Prostate gland (tissue), 2 donors: Measurements from ENCODE around the gene CAMK2N1. TPM values are rescaled to one million over a fixed set of nuclear protein-coding genes. Genes with fewer than 3 reads are reported as not detected.

Source experiments
- DNase-seq: peaks from one replicate; pipeline ENCODE4 v3.0.0-alpha.2; 2019; ENCODE audit warnings: low spot score
- H3K27ac ChIP-seq, 2 donors: fragments of 200-600 bp; sonication (generic); 2 replicates each; pipeline ENCODE4 v1.5.1; 2017 to 2019
- H3K27me3 ChIP-seq: fragments of 200-600 bp; sonication (generic); replicated peaks from 2 replicates; pipeline ENCODE4 v1.5.1; 2019; ENCODE audit not compliant: insufficient read depth
- H3K36me3 ChIP-seq, 2 donors: fragments of 200-600 bp; sonication (generic); 1 replicate in 1 of 2; 2 replicates in 1 of 2; pipeline versions ENCODE4 v1.5.1 to v1.8.1; 2017 to 2019
- H3K4me1 ChIP-seq: fragments of 200-600 bp; sonication (generic); replicated peaks from 2 replicates; pipeline ENCODE4 v1.5.1; 2019
- H3K4me3 ChIP-seq, 2 donors: fragments of 200-600 bp; sonication (generic); 2 replicates each; pipeline ENCODE4 v1.5.1; 2017 to 2019
- H3K9me3 ChIP-seq: fragments of 200-600 bp; sonication (generic); 2 replicates; pipeline ENCODE4 v1.5.1; 2017
- POLR2A ChIP-seq: fragments of 450-650 bp; IDR thresholded peaks from one replicate; pipeline ENCODE4 v1.6.1; 2016; ENCODE audit warnings: antibody characterized with exemption, mild to moderate bottlenecking
- POLR2AphosphoS5 ChIP-seq: sonication (generic); formaldehyde crosslinking; IDR thresholded peaks from one replicate; pipeline ENCODE4 v1.6.1; 2017; ENCODE audit warnings: antibody characterized with exemption
- WGBS: methylation state at CpG from one replicate; pipeline ENCODE4 v1.1.5; 2018; 5-methylcytosine and 5-hydroxymethylcytosine counted together
- intact Hi-C: fragments of 100-400 bp; cut with DNase I; formaldehyde crosslinking; loops from one replicate; pipeline ENCODE4 v1.14.2; 2022
- total RNA-seq, 2 donors: library from RNA; depleted of rRNA; stranded (reverse); fragments of >200 nt; gene quantifications; one replicate each; pipeline ENCODE4 v1.1.0, GENCODE V29; 2016
- TF ChIP-seq, protein P1 (sequence below), 4 experiments: fragments of 200-600 bp in 2 of 4; fragments of 450-650 bp in 2 of 4; sonication (generic) in 2 of 4; IDR thresholded peaks; 1 replicate in 3 of 4; 2 replicates in 1 of 4; pipeline ENCODE4 v1.5.1; 2016 to 2019; ENCODE audit warnings: antibody characterized with exemption in 4 of 4, mild to moderate bottlenecking in 2 of 4, moderate library complexity in 2 of 4

Gene CAMK2N1
- total RNA-seq, 2 donors from 2014 or later, result 12.7 to 17.4 TPM

DNA sequence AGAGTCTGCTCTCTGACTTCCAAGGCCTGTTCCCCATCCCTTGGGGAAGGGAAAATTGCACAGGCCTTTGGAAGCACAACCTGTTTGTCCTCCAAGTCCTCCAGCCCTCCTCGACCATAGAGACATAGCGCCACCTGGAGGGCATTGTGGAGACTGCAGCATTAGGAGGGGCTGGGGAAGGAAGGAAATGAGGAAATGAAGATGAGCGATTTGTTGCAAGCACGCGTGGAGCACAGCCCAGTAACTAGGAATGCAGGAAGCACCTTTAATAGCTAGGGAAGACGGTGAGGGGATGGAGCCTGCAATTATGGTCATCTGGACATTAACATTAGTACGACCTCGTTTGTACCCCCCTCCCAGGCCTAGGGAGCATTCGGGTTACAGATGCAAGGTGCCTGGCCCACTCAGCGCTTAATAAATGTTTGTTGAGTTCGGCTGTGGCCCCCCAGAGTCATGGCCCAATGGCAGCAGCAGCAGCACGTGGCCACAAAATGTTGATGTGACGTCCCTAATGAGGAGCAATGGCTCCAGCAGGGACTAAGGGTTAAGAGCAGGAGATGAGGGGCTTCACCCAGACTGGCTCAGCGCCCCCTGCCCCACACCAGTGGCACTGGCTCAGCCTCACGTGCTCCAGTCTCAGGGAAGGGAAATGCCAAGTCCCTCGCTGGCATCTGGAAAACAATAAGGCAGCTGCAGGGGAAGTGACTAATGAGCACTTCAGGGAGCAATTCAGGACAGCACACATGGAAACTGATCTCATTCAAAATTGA is 8.0 kb upstream of the CAMK2N1 start:
- no peaks in the 10 kb centered on the region for H3K36me3 ChIP-seq
- no peaks in the 10 kb centered on the region for H3K4me1 ChIP-seq
- intact Hi-C loops, result loop anchor here (2.0 to 5.0 kb wide), 3 partner anchors 281 to 577 kb away; no protein-coding TSS in a partner anchor
- 3% methylated on average over 16 of the region's 16 CpGs for WGBS
- TF ChIP-seq, protein P1, sequence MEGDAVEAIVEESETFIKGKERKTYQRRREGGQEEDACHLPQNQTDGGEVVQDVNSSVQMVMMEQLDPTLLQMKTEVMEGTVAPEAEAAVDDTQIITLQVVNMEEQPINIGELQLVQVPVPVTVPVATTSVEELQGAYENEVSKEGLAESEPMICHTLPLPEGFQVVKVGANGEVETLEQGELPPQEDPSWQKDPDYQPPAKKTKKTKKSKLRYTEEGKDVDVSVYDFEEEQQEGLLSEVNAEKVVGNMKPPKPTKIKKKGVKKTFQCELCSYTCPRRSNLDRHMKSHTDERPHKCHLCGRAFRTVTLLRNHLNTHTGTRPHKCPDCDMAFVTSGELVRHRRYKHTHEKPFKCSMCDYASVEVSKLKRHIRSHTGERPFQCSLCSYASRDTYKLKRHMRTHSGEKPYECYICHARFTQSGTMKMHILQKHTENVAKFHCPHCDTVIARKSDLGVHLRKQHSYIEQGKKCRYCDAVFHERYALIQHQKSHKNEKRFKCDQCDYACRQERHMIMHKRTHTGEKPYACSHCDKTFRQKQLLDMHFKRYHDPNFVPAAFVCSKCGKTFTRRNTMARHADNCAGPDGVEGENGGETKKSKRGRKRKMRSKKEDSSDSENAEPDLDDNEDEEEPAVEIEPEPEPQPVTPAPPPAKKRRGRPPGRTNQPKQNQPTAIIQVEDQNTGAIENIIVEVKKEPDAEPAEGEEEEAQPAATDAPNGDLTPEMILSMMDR (IDR thresholded peaks at IDR 0.05), result peak; percentile 96 to 99 (median 98)
- TF ChIP-seq POLR2AphosphoS5 (peak; percentile 78), POLR2A (no peak)
- H3K27ac ChIP-seq, result no peak overlapping the region
- no peak overlapping the region for H3K4me3 ChIP-seq
- H3K27me3 ChIP-seq, result no peaks in the 10 kb centered on the region
- peak; percentile 74 for DNase-seq
- H3K9me3 ChIP-seq, result no peaks in the 10 kb centered on the region

DNA sequence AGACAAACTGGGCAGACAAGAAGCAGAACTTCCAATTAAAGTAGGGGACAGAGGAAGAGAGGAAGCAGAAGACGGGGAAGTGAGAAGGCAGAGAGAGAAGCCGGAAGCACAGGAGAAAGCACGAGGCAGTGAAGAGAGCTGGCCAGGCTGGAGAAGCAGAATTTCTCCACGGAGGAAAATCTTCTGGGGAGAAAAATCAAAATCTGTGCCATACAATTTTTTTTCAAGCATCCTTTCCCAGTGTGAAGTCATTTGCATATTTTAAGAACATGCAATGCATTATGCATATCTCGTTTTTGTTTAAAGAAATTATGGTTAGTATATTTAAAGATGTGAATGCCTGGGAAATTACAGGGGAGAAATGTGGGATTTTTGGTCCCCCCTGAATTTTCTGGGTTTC is 7.3 kb upstream of the CAMK2N1 start:
- Histone ChIP-seq H3K27ac (no peak overlapping the region), H3K36me3 (no peaks in the 10 kb centered on the region)
- WGBS, result 58% methylated on average over 5 of the region's 5 CpGs

DNA sequence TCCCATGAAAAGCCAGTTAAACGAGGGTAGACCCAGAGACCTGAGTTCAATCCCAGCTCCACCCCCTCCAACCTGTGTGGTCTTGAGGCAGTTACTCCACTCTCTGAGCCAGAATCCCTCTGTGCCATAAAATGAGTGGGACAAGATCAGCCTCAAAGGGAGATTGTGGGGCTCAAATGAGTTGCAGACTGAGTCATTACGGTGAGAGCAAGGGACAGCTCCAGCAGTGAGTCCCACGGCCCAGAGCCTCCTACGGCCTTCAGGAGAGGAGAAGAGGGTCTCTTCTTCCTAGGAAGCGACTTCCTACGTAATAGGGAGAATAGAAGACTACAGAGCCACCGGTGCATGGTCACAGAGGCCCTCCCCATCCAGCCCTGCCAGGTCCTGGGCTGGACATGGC is 6.7 kb upstream of the CAMK2N1 start:
- H3K36me3 ChIP-seq, result no peaks in the 10 kb centered on the region
- no peak overlapping the region for H3K4me3 ChIP-seq
- no peaks in the 10 kb centered on the region for H3K4me1 ChIP-seq
- DNase-seq, result no peak
- intact Hi-C loops, result loop anchor here (2.0 to 5.0 kb wide), 3 partner anchors 280 to 575 kb away; no protein-coding TSS in a partner anchor
- H3K27me3 ChIP-seq, result no peaks in the 10 kb centered on the region
- no peak overlapping the region for H3K27ac ChIP-seq
- TF ChIP-seq POLR2AphosphoS5 (no peak), POLR2A (no peak)
- TF ChIP-seq, protein P1 (IDR thresholded peaks at IDR 0.05), result no peak
- no peaks in the 10 kb centered on the region for H3K9me3 ChIP-seq
- 77% methylated on average over 7 of the region's 7 CpGs for WGBS

More for the DNA sequence above, 7.3 kb upstream of the CAMK2N1 start:
- no peak for TF ChIP-seq POLR2AphosphoS5
- no peak for TF ChIP-seq POLR2A
- TF ChIP-seq, protein P1 (IDR thresholded peaks at IDR 0.05), result no peak
- no peak overlapping the region for H3K4me3 ChIP-seq
- no peak for DNase-seq
- H3K4me1 ChIP-seq, result no peaks in the 10 kb centered on the region
- H3K27me3 ChIP-seq, result no peaks in the 10 kb centered on the region
- H3K9me3 ChIP-seq, result no peaks in the 10 kb centered on the region
- intact Hi-C loops, result loop anchor here (2.0 to 5.0 kb wide), 3 partner anchors 281 to 576 kb away; no protein-coding TSS in a partner anchor

DNA sequence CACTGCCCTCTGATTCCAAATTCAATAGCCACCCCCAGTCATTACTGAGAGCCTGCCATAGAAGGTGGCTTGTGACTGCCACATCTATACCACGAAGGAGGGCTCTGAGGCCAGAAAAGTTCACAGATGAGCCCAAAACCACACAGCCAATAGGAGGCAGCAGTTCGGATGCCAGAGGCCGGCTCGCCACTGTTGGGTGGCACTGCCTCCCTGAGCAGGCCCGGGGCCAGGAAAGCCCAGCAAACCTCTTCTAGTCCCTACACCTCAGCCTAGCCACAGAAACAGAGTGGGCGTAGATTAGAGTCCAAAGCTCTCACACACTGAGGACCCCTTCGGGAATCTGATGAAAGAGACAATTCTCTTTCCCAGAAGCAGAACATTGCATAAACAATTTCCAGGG is 5.9 kb upstream of the CAMK2N1 start:
- Histone ChIP-seq H3K9me3 (no peaks in the 10 kb centered on the region), H3K27ac (no peak overlapping the region), H3K4me3 (no peak overlapping the region), H3K4me1 (no peaks in the 10 kb centered on the region), H3K27me3 (no peaks in the 10 kb centered on the region), H3K36me3 (no peaks in the 10 kb centered on the region)
- DNase-seq, result no peak
- TF ChIP-seq POLR2A (no peak), POLR2AphosphoS5 (no peak)
- TF ChIP-seq, protein P1 (IDR thresholded peaks at IDR 0.05), result no peak
- 74% methylated on average over 7 of the region's 7 CpGs for WGBS
- intact Hi-C loops, result loop anchor here (2.0 to 5.0 kb wide), 3 partner anchors 279 to 575 kb away; no protein-coding TSS in a partner anchor
